ENCODE measurements around the gene MROH8. TPM values are rescaled to one million over a fixed set of nuclear protein-coding genes. Genes with fewer than 3 reads are reported as not detected.

Gene MROH8
- total and polyA plus RNA-seq, 2 of the 13 experiments (the other 11 are each of a cell fraction or from before 2014, with no cell fraction given) = 2.6 to 5.5 TPM

- TF ChIP-seq MAZ (IDR thresholded peaks at IDR 0.05; ENCODE audit: borderline replicate concordance, low read depth, low read length) = peak; percentile 84
- peak; percentile 99 for TF ChIP-seq MAZ (CRISPR knock-in tag; IDR thresholded peaks at IDR 0.05; ENCODE audit: low read depth)
- peak; percentile 96 for TF ChIP-seq ZNF891 (CRISPR knock-in tag; IDR thresholded peaks at IDR 0.05)
- peak; percentile 98 for TF ChIP-seq KLF15 (CRISPR knock-in tag; IDR thresholded peaks at IDR 0.05; ENCODE audit: borderline replicate concordance)
- no peak for TF ChIP-seq RERE (CRISPR knock-in tag; IDR thresholded peaks at IDR 0.05; ENCODE audit: low read depth)
- TF ChIP-seq BCLAF1 (IDR thresholded peaks at IDR 0.05) = no peak
- peak; percentile 100 for TF ChIP-seq ZNF776 (CRISPR knock-in tag; IDR thresholded peaks at IDR 0.05)
- TF ChIP-seq NFAT5 (CRISPR knock-in tag; IDR thresholded peaks at IDR 0.05) = peak; percentile 97
- peak; percentile 100 for TF ChIP-seq TFDP1 (CRISPR knock-in tag; IDR thresholded peaks at IDR 0.05; ENCODE audit: borderline replicate concordance)
- TF ChIP-seq ZNF615 (CRISPR knock-in tag; IDR thresholded peaks at IDR 0.05; ENCODE audit: borderline replicate concordance) = peak; percentile 96; the same call in 1 of the 2 replicates
- TF ChIP-seq FOXK2 (IDR thresholded peaks at IDR 0.05) = peak; percentile 92
- TF ChIP-seq SSRP1 (CRISPR knock-in tag; IDR thresholded peaks at IDR 0.05) = no peak
These were observed 83.5 kb downstream of the MROH8 start, which contains the start of gene RBL1 (continued) for GRCh38 chr20:37095599-37096414.

Measured in HepG2 (cell line).